Posterior cingulate gyrus (tissue), 11 donors: Measurements from ENCODE around the gene WEE2.
"Not testable (repeated sequence)": the region's sequence is repeated elsewhere in the genome, so short reads cannot be mapped to it uniquely, and the experiment has no call there.

ENCODE experiments used
- DNase-seq, 10 donors: peaks; one replicate each; pipeline versions ENCODE4 v3.0.0 to v3.0.0-alpha.2; 2020 to 2021; ENCODE audit warnings: mixed read lengths in 3 of 10
- intact Hi-C: fragments of 100-400 bp; cut with DNase I; formaldehyde crosslinking; loops from one replicate; pipeline ENCODE4 v1.15.1; 2023

WEE2 gene

DNA sequence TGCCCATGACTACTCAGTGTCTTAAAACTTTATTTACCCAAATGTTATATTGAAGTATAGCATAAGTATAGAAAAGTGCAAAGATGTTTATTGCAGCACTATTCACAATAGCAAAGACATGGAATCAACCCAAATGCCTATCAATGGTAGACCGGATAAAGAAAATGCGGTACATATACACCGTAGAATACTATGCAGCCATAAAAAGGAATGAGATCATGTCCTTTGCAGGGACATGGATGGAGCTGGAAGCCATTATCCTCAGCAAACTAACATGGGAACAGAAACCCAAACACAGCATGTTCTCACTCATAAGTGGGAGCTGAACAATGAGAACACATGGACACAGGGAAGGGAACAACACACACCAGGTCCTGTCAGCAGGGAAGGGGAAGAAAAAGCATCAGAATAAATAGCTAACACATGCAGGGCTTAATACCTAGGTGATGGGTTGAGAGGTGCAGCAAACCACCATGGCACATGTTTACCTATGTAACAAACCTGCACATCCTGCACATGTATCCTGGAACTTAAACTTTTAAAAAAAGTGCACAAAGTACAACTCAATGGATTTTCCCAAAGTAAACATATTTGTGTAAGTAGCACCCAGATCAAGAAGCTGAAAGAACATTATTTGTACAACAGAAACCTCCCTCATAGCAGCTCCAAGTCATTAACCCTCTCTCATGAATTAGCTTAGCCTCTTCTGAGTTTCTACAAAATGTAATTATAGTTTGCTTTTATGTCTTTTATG is 18.9 kb upstream of the WEE2 start:
- DNase-seq, intact Hi-C loops: not testable (repeated sequence)

- no peak for DNase-seq
- intact Hi-C loops, result no loop called here
Observed at GRCh38 chr7:141691540-141691939, 16.6 kb upstream of the WEE2 start.

GRCh38 chr7:141691961-141692360 is 16.2 kb upstream of the WEE2 start:
- no peak for DNase-seq
- intact Hi-C loops, result no loop called here

GRCh38 chr7:141693082-141693481 is 15.1 kb upstream of the WEE2 start:
- no peak for DNase-seq

DNA sequence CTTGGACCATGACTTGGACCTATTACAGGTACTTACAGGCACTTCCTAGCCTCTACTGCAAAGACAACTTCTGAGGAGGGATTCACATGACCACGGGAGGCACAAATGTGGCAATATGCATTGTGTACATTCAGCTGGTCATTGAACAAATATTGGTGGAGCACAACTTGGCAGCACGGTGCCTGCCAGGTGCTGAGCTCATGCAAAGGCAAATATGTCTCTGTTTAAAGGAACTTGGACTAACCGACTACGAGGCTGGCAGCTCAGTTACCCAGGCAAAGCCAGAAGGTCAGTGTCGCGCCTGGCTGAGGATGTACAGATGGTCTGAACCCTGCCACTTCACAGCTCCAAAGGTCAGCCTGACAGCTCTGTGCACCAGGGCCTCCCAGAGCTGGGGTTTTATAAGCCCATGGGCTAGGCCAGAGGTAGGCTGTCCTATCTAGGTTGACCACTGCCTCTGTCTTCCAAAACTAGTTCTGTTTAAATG is 12.3 kb upstream of the WEE2 start:
- no peak for DNase-seq
- intact Hi-C loops, result no loop called here

More at GRCh38 chr7:141693082-141693481, 15.1 kb upstream of the WEE2 start:
- intact Hi-C loops, result no loop called here

- intact Hi-C loops, result no loop called here
- no peak for DNase-seq
Observed at GRCh38 chr7:141696348-141696747, 11.8 kb upstream of the WEE2 start.

- DNase-seq, result peak in 6 of 10 donors; percentile 53 to 92 (median 73)
- intact Hi-C loops, result no loop called here
Observed at GRCh38 chr7:141697211-141697871, 10.8 kb upstream of the WEE2 start.

DNA sequence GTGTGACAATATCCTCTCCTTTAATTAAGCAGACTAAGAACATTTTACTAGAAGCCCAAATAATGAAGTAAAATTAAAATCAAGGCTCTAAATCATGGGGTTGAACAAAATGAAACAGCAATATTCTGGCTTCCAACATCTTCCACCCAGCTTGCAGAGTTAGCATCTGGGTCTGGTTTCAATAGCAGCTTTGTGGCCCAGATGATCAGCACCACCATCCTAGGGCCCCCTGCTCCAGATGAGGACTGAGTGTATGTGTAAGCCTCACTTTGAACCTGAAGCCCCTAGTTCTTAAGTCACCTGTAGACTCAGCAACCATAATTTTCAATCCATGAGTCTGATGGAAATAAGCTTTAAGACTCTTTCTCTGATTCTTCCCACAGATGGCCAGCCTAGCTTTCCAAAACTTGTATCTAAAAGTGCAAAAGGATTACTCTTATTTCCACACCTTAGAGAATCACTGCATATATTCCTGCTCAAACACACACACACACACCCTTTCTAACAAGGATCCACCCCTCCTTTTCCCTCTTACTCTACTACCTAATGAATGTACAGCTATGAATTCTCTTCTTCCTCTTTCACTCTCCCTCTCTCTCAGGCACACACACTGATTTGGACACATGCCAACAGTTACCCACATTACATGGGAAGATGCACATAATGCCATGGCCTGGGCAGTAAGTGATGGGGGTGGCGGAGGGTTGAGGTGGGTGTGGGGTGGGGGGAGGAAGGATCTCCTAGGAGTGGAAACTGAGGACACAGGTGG is 9.7 kb upstream of the WEE2 start:
- intact Hi-C loops, result no loop called here
- DNase-seq, result no peak

DNA sequence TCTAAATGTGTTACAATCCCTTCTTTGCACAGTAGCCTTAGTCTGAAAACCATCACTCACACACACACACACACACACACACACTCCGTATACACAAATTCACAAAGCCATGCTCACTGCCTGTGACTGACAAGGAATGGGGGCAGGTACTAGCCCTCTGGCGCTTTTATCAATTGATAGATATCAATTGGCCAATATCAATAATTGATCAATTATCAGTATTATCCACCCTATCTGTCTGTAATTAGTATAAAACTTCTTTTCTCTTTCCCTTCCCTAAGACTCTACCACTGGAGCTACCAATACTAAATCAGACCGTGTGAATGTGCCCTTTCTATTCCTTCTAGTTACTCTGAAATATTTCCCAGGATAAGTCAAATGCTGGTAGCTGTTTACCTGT is 8.3 kb upstream of the WEE2 start:
- intact Hi-C loops, result loop anchor here (5.0 kb wide), 1 partner anchor 48 kb away; no protein-coding TSS in a partner anchor
- no peak for DNase-seq

GRCh38 chr7:141700296-141700847 is 7.8 kb upstream of the WEE2 start:
- no peak for DNase-seq
- intact Hi-C loops, result loop anchor here (5.0 kb wide), 1 partner anchor 48 kb away; no protein-coding TSS in a partner anchor

DNA sequence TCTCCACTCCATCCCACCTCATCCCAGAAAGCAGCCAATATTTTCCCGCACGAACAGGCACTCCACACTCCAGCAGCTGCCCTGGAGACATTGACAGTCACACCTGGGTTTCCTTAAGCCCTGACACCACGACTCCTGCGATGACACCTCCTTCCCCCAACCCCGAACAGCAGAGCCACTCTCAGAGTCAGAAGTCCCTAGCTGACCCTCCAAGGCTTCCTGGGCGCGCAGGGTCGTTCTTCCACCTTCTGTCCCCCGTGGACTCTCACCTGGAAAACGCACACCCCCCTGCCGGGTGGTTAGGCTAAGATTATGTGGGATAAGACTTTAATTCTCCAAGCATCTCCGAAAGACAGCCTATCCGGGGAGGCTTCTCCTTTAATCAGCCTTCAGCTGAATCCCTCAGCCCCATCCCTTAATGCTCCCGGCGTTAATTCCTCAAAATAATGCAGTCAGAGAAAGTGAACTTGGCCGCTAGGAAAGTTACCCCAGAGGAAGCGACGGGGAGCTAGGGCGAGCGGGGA is 7.2 kb upstream of the WEE2 start:
- intact Hi-C loops, result loop anchor here (5.0 kb wide), 1 partner anchor 49 kb away; no protein-coding TSS in a partner anchor
- DNase-seq, result peak in 2 of 10 donors; percentile 20 to 72

- DNase-seq, result peak in 6 of 10 donors; percentile 19 to 88 (median 64)
- intact Hi-C loops, result loop anchor here (1.0 to 5.0 kb wide), 2 partner anchors 37 to 49 kb away; partner anchors contain the start of gene SSBP1
Observed at GRCh38 chr7:141701489-141702046, 6.6 kb upstream of the WEE2 start.

DNA sequence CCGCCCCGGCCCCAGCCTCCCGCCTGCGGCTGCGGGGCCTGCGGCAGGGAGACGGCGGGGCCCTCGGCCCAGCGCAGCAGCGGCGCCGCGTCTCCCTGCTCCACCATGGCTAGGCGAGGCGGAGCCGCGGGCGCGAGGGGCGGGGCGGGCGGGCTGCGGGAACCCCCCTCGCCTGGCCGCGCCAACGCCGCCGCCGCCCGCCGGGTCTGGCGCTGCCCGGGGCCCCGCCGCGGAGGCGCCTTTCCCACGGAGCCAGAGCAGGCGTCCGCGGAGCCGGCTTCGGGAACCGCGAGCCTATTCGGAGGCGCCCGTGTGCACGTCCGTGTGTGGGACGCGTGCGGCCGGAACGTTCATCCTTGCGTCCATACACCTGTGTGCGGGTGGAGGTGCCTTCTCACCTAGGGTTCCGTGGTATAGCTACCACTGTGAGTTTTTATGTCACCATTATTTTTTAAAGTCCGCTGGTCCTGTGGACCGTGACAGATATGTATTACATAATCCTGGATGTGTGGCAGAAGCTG is 6.0 kb upstream of the WEE2 start, which contains the start of gene DENND11:
DENND11 (minus strand) TSS at position 120 of the 521 bp plus-strand sequence; CDS start at position 107, 13 bp downstream.
- DNase-seq, result peak in 9 of 10 donors; percentile 32 to 93 (median 50)
- intact Hi-C loops, result loop anchor here (1.0 to 5.0 kb wide), 2 partner anchors 36 to 50 kb away; partner anchors contain the start of gene SSBP1

DNA sequence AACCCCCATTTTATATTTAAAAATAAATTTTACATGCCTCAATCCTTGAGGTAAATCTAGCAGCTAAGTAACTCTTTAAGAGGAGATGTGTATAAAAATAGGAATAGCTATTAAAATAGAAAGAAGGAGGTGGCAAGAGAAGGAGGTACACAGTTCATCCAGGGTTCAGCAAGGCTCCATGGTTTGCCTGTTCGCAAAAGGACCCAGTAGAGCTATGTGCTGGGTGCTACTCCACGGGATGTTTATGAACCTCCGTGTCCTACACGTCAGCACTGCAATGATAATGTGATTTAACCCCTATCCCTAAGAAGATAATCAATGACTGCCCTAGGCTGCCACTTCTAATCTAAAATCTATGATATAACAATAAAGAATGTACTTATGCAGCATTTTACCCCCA is 5.3 kb upstream of the WEE2 start:
- no peak for DNase-seq
- intact Hi-C loops, result loop anchor here (1.0 to 5.0 kb wide), 2 partner anchors 35 to 51 kb away; partner anchors contain the start of gene SSBP1

- intact Hi-C loops, result loop anchor here (5.0 kb wide), 1 partner anchor 52 kb away; no protein-coding TSS in a partner anchor
Observed at GRCh38 chr7:141704112-141704511, 4.0 kb upstream of the WEE2 start.

DNA sequence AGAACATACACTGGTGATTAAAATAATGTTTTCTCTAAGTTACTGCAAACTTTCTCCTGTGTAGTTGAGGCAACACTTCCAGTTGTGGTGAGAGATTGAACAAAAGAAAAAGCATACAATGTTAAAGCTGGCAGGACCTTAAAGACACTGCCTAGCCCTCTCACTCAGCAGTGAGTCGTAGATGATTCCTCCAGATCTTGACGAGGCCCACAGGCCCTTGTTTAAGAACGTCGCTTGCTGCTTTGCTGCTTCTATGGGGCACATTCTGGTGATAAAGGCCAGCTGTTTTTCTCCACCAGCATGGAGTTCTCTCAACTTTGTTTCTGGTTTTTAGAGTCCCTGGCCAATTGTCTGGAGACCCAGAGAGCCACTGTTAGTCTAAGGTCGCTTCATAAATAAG is 3.4 kb upstream of the WEE2 start:
- DNase-seq, result no peak
- intact Hi-C loops, result loop anchor here (5.0 kb wide), 1 partner anchor 52 kb away; no protein-coding TSS in a partner anchor

More at GRCh38 chr7:141704112-141704511, 4.0 kb upstream of the WEE2 start:
- no peak for DNase-seq

GRCh38 chr7:141706239-141707064 is 1.7 kb upstream of the WEE2 start:
- intact Hi-C loops, result no loop called here
- no peak for DNase-seq

- DNase-seq, result no peak
- intact Hi-C loops, result no loop called here
Observed at GRCh38 chr7:141709318-141709717, 1.2 kb downstream of the WEE2 start.
